ENCODE data around the gene PRIM2.
"Not testable (repeated sequence)": the region's sequence is repeated elsewhere in the genome, so short reads cannot be mapped to it uniquely, and the experiment has no call there.

GRCh38 chr6:57347597-57347996 lies 30.2 kb downstream of the PRIM2 start:
- TF ChIP-seq CTCF (IDR thresholded peaks at IDR 0.05; ENCODE audit: insufficient read depth, low read length, poor library complexity, severe bottlenecking); EZH2phosphoT487 (conservative IDR thresholded peaks at IDR 0.05; ENCODE audit: low read length): not testable (repeated sequence)
